GM12878 (cell line): ENCODE measurements around the gene ZAR1L. TPM values are rescaled to one million over a fixed set of nuclear protein-coding genes. Genes with fewer than 3 reads are reported as not detected.

Experiments
- HSF1 ChIP-seq: fragments of 150-350 bp; IDR thresholded peaks from 2 replicates; pipeline ENCODE4 v1.6.1; 2014; ENCODE audit warnings: mild to moderate bottlenecking, low read depth, low read length
- NR2C1 ChIP-seq: fragments of 450-650 bp; IDR thresholded peaks from 2 replicates; pipeline ENCODE4 v1.6.1; 2017; ENCODE audit warnings: antibody characterized with exemption, mild to moderate bottlenecking, moderate library complexity
- PRDM15 ChIP-seq: fragments of 450-650 bp; formaldehyde crosslinking; IDR thresholded peaks from 2 replicates; pipeline ENCODE4 v1.4.0; 2020; ENCODE audit warnings: mild to moderate bottlenecking, moderate library complexity
- RELA ChIP-seq: fragments of 450-650 bp; IDR thresholded peaks from 2 replicates; pipeline ENCODE4 v1.8.0; 2014; ENCODE audit warnings: borderline replicate concordance; ENCODE audit not compliant: partially characterized antibody
- ZNF687 ChIP-seq: fragments of 450-650 bp; IDR thresholded peaks from 2 replicates; pipeline ENCODE4 v1.6.1; 2017; ENCODE audit warnings: mild to moderate bottlenecking, moderate library complexity
- polyA plus RNA-seq, 11 experiments: library from polyadenylated mRNA; depleted of rRNA in 4 of 11; unstranded in 6 of 11; stranded (reverse) in 5 of 11; fragments of >200 nt; fragmentation: Nextera tagmentation in 4 of 11; fragmentation: Illumina TruSeq in 1 of 11; extraction: Ambion mirVana in 4 of 11; extraction: Trizol in 1 of 11; gene quantifications; 1 replicate in 1 of 11; 2 replicates in 10 of 11; pipeline versions ENCODE4 v1.2.1 to v1.2.3, GENCODE V29; 2011 to 2016; ENCODE audit warnings: inconsistent platforms in 2 of 11, missing spikeins in 2 of 11, low read depth in 1 of 11
- total RNA-seq, 4 experiments: library from RNA; depleted of rRNA in 3 of 4; stranded (reverse); fragments of >200 nt in 3 of 4; fragmentation: Illumina TruSeq in 1 of 4; extraction: Trizol in 1 of 4; gene quantifications; 2 replicates each; pipeline versions ENCODE4 v1.2.1 to v1.2.3, GENCODE V29; 2013 to 2021

Gene ZAR1L
- total and polyA plus RNA-seq, 10 of the 15 experiments (the other 5 are each of a cell fraction or from before 2014, with no cell fraction given) = 0.05 to 0.34 (median 0.17) TPM; not detected in 6

GRCh38 chr13:32298695-32299094 lies 16.5 kb downstream of the ZAR1L start (continued):
- TF ChIP-seq PRDM15 = no peak
- TF ChIP-seq NR2C1 = no peak
- no peak for TF ChIP-seq RELA
- TF ChIP-seq ZNF687 = no peak
- no peak for TF ChIP-seq HSF1
